HG02610 (cell line): Measurements from ENCODE around the gene IRGQ.

Experiments used
- ATAC-seq: cut with Tn5 transposase; IDR thresholded peaks from one replicate; pipeline ENCODE4 v1.9.1; 2021; ENCODE audit warnings: mild to moderate bottlenecking, moderate library complexity; ENCODE audit not compliant: unreplicated experiment

Gene IRGQ

GRCh38 chr19:43545276-43545675, 50.7 kb downstream of the IRGQ start:
- no peak for ATAC-seq

GRCh38 chr19:43544077-43544476, 51.9 kb downstream of the IRGQ start:
- no peak for ATAC-seq

- no peak for ATAC-seq
These were observed 53.8 kb downstream of the IRGQ start for GRCh38 chr19:43541920-43542650.

GRCh38 chr19:43540381-43540780, 55.6 kb downstream of the IRGQ start:
- no peak for ATAC-seq

GRCh38 chr19:43538922-43539321, 57.0 kb downstream of the IRGQ start:
- no peak for ATAC-seq

- no peak for ATAC-seq
These were observed 60.8 kb downstream of the IRGQ start for GRCh38 chr19:43534816-43535761.
